ENCODE results near the gene OFD1.

OFD1 gene

GRCh38 chrX:13790206-13791131 lies 55.9 kb downstream of the OFD1 start:
- Histone ChIP-seq H3K27ac (ENCODE audit: low read depth, low read length) (no peak overlapping the region), H3K4me2 (ENCODE audit: low read depth, low read length, poor library complexity, severe bottlenecking) (no peak overlapping the region), H3K27me3 (ENCODE audit: low read length) (no peaks in the 10 kb centered on the region), H3K9me2 (replicated peaks; ENCODE audit: insufficient read depth, low read length) (no peaks in the 10 kb centered on the region), H3K36me3 (ENCODE audit: low read length) (no peaks in the 10 kb centered on the region), H3K9ac (ENCODE audit: low read length) (no peak overlapping the region), H3F3A (ENCODE audit: insufficient read depth) (no peaks in the 10 kb centered on the region), H4K20me1 (ENCODE audit: low read depth, low read length) (no peaks in the 10 kb centered on the region), H3K9me3 (ENCODE audit: insufficient read depth, low read length) (no peaks in the 10 kb centered on the region), H3K4me3 (ENCODE audit: insufficient read depth, low read length, poor library complexity, severe bottlenecking) (no peak overlapping the region), H3K79me2 (ENCODE audit: insufficient read depth, low read length) (no peaks in the 10 kb centered on the region), H2AFZ (ENCODE audit: low read depth, low read length, severe bottlenecking) (no peak overlapping the region)
- TF ChIP-seq, protein P1, sequence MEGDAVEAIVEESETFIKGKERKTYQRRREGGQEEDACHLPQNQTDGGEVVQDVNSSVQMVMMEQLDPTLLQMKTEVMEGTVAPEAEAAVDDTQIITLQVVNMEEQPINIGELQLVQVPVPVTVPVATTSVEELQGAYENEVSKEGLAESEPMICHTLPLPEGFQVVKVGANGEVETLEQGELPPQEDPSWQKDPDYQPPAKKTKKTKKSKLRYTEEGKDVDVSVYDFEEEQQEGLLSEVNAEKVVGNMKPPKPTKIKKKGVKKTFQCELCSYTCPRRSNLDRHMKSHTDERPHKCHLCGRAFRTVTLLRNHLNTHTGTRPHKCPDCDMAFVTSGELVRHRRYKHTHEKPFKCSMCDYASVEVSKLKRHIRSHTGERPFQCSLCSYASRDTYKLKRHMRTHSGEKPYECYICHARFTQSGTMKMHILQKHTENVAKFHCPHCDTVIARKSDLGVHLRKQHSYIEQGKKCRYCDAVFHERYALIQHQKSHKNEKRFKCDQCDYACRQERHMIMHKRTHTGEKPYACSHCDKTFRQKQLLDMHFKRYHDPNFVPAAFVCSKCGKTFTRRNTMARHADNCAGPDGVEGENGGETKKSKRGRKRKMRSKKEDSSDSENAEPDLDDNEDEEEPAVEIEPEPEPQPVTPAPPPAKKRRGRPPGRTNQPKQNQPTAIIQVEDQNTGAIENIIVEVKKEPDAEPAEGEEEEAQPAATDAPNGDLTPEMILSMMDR (IDR thresholded peaks at IDR 0.05; ENCODE audit: insufficient read depth, low read length, poor library complexity, severe bottlenecking): no peak
- no peak for TF ChIP-seq EZH2phosphoT487 (conservative IDR thresholded peaks at IDR 0.05; ENCODE audit: low read length)

DNA sequence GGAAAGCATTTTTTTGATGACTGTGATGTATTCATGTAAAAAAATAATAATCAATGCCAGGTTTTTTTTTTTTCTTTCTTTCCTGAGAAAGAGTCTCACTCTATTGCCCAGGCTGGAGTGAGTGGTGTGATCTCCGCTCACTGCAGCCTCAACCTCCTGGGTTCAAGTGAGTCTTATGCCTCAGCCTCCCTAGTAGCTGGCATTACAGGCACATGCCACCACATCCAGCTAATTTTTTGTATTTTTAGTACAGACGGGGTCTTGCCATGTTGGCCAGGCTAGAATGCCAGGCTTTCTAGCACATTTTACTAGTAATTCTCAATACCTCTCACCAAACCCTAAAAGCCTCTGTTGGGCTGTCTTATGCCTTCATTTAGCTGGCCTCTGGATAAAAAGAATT lies 56.6 kb downstream of the OFD1 start:
- H3K9ac ChIP-seq (ENCODE audit: low read length): no peak overlapping the region
- H3K27ac ChIP-seq (ENCODE audit: low read depth, low read length): no peak overlapping the region
- no peak overlapping the region for H2AFZ ChIP-seq (ENCODE audit: low read depth, low read length, severe bottlenecking)

DNA sequence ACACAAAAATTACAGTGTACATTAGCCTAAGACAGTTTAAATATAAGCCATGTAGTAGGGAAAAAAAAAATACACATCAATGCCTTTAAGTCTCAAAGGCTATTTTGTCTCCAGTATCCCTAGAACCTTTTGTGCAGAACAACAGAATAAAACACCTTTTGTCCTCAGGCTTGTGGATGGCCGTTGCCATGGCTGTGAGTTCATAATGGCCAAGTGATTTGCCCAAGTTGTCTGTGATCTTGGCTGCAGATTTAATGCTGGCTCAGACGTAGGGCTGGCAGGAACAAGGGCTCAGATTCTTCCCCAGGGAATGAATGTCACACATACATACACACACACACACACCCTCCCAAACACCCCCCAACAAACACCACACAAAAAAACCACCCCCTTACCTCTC lies 57.0 kb downstream of the OFD1 start:
- Histone ChIP-seq H3F3A (ENCODE audit: insufficient read depth) (no peaks in the 10 kb centered on the region), H3K79me2 (ENCODE audit: insufficient read depth, low read length) (no peaks in the 10 kb centered on the region), H3K9ac (ENCODE audit: low read length) (no peak overlapping the region), H3K9me3 (ENCODE audit: insufficient read depth, low read length) (no peaks in the 10 kb centered on the region), H3K27me3 (ENCODE audit: low read length) (no peaks in the 10 kb centered on the region), H3K27ac (ENCODE audit: low read depth, low read length) (no peak overlapping the region), H2AFZ (ENCODE audit: low read depth, low read length, severe bottlenecking) (no peak overlapping the region), H3K36me3 (ENCODE audit: low read length) (no peaks in the 10 kb centered on the region), H3K4me3 (ENCODE audit: insufficient read depth, low read length, poor library complexity, severe bottlenecking) (no peak overlapping the region), H3K4me2 (ENCODE audit: low read depth, low read length, poor library complexity, severe bottlenecking) (no peak overlapping the region), H3K9me2 (replicated peaks; ENCODE audit: insufficient read depth, low read length) (no peaks in the 10 kb centered on the region), H4K20me1 (ENCODE audit: low read depth, low read length) (no peaks in the 10 kb centered on the region)
- TF ChIP-seq, protein P1 (IDR thresholded peaks at IDR 0.05; ENCODE audit: insufficient read depth, low read length, poor library complexity, severe bottlenecking): no peak
- TF ChIP-seq EZH2phosphoT487 (conservative IDR thresholded peaks at IDR 0.05; ENCODE audit: low read length): no peak

More for the DNA sequence above, 56.6 kb downstream of the OFD1 start:
- no peaks in the 10 kb centered on the region for H3F3A ChIP-seq (ENCODE audit: insufficient read depth)
- H3K9me3 ChIP-seq (ENCODE audit: insufficient read depth, low read length): no peaks in the 10 kb centered on the region
- no peaks in the 10 kb centered on the region for H3K27me3 ChIP-seq (ENCODE audit: low read length)
- H3K36me3 ChIP-seq (ENCODE audit: low read length): no peaks in the 10 kb centered on the region
- H3K4me2 ChIP-seq (ENCODE audit: low read depth, low read length, poor library complexity, severe bottlenecking): no peak overlapping the region
- no peaks in the 10 kb centered on the region for H3K9me2 ChIP-seq (replicated peaks; ENCODE audit: insufficient read depth, low read length)
- no peaks in the 10 kb centered on the region for H3K79me2 ChIP-seq (ENCODE audit: insufficient read depth, low read length)
- H3K4me3 ChIP-seq (ENCODE audit: insufficient read depth, low read length, poor library complexity, severe bottlenecking): no peak overlapping the region
- no peak for TF ChIP-seq EZH2phosphoT487 (conservative IDR thresholded peaks at IDR 0.05; ENCODE audit: low read length)
- TF ChIP-seq, protein P1 (IDR thresholded peaks at IDR 0.05; ENCODE audit: insufficient read depth, low read length, poor library complexity, severe bottlenecking): no peak
- H4K20me1 ChIP-seq (ENCODE audit: low read depth, low read length): no peaks in the 10 kb centered on the region

All from SU-DHL-6 (cell line).